Endothelial cell of hepatic sinusoid (primary cell): ENCODE measurements around the gene ETFA.

Experiments
- in situ Hi-C: cut with HindIII; loops from 2 replicates; pipeline ENCODE4 v1.10.0; 2017; ENCODE audit warnings: low sequenced_read_pairs

The ETFA gene

GRCh38 chr15:76340803-76341365, 29.6 kb upstream of the ETFA start:
- in situ Hi-C loops: no loop called here

- in situ Hi-C loops: no loop called here
These were observed 29.0 kb upstream of the ETFA start for GRCh38 chr15:76340198-76340802.

- in situ Hi-C loops: loop anchor here (5.0 kb wide), 1 partner anchor 87 kb away; no protein-coding TSS in a partner anchor
These were observed 28.3 kb upstream of the ETFA start for GRCh38 chr15:76339305-76340197.

DNA sequence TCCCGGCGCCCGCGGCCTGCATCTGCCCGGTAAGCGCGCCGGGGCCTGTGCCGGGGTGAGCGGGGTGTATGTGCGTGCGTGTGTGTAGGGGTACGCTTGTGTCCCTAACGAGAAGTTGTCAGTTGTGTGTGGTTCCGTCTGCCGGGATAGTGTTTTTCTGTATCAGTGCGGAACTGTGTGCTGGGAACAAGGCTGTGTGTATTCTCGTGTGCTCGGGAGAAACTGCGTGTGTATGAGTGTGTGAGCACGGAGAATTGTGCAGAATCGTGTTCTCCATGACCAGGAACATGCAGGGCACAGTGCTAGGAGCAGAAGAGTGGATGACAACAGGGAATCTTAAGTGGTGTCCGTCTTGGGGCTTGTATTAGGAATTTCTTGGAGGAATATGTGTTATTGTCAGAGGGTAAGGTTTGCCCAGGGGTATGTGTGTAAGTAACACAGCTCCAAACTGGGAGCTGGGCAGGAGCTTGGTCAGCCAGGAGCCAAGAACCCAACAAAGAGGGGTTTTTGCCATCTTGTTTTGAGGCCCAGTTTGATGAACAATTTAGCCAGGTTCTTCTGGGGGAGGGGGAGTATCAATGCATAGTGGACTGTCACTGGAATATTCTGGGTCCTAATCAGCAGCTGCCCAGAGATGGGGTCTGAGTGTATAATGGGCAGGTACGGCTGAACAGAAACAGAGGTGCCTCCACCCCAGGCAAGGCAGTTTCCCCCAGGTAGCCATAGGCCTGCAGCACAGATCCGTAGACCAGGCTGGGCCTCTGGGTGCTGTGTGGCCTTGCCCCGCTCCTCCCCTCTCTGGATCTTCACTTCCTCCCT, 27.4 kb upstream of the ETFA start:
- in situ Hi-C loops: loop anchor here (5.0 kb wide), 1 partner anchor 86 kb away; no protein-coding TSS in a partner anchor

- in situ Hi-C loops: loop anchor here (5.0 kb wide), 1 partner anchor 86 kb away; no protein-coding TSS in a partner anchor
These were observed 26.6 kb upstream of the ETFA start for GRCh38 chr15:76337696-76338485.

DNA sequence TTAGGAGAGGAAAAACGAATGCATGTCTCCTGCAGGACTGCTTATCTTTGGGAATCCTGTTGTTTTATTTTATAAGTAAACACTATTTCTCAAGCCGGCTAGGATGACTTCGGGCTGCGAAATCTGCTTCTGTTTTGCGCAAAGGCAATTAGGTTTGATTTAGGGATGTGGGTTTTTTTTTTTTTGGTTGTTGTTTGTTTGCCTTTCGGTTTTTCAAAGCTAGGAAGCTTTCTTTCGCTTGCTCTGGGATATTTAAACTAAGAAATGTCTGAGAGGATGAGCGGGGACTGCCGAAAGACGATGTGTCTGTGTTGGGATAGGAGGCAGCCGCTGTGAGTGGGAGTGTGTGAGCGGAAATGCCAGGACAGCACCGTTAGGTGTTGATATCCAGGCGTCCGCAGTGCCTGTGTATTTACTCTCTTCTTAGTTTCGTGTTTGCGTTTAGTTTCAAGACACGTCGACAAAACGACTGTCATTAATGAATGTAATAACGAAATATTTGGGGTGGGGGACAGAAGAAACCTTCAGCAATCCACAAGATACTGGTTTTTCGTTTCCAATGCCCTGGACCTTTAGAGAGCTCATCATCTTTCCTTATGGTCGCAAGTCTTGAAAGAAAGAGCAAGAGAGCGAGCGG, 25.9 kb upstream of the ETFA start:
- in situ Hi-C loops: loop anchor here (5.0 kb wide), 1 partner anchor 85 kb away; no protein-coding TSS in a partner anchor

- in situ Hi-C loops: loop anchor here (5.0 kb wide), 1 partner anchor 84 kb away; no protein-coding TSS in a partner anchor
These were observed 25.2 kb upstream of the ETFA start, which contains the start of gene ISL2 for GRCh38 chr15:76336254-76337058. TSS of gene ISL2 (plus strand) at chr15:76336773. CDS start at chr15:76336884, 111 bp downstream.

DNA sequence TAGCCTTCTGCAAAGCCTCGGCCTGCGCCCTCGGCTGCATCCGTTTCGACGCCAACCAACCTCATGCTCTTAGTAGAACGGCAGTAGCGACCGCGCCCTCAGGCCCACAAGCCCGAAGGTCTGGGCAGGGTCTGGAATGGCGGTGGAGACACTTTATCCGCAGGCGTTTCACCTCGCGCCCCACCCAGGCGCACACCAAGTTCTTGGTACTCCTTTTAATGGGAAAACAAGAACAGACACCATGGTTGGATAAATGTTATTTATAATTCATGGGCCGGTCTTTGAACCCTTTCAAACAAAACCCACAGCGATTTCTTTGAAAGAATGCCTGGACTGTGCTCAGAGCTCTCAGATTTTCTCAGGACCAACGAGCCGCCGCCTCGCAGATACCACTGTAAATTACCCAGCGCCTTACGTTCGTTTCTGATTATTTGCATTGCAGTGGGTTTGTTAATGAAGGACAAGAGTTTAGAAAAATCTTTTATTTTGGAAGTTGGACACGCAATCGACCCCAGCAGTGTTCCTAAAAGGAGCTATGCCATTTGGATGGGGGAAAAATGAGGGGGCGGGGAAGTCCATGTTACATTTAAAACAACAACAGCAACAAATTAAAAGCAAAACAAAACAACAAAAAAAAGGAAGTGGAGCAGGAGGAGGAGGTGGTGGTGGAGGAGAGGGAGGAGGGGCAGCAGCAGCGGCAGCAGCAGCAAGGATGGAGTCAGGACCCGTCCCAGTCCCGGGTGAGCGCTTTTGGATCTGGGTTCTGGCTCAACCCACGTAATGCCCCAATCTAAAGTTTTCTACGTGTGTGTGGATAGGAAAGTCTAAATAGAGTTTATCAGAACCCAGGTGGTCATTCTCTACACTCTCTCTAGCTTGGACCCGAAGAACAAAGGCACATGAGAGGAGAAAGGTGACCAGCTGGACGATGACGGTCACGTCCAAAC, 24.3 kb upstream of the ETFA start:
- in situ Hi-C loops: loop anchor here (5.0 kb wide), 1 partner anchor 83 kb away; no protein-coding TSS in a partner anchor

- in situ Hi-C loops: loop anchor here (5.0 kb wide), 1 partner anchor 82 kb away; no protein-coding TSS in a partner anchor
These were observed 23.4 kb upstream of the ETFA start for GRCh38 chr15:76334438-76335306.

- in situ Hi-C loops: no loop called here
These were observed 22.6 kb upstream of the ETFA start for GRCh38 chr15:76333720-76334437.

DNA sequence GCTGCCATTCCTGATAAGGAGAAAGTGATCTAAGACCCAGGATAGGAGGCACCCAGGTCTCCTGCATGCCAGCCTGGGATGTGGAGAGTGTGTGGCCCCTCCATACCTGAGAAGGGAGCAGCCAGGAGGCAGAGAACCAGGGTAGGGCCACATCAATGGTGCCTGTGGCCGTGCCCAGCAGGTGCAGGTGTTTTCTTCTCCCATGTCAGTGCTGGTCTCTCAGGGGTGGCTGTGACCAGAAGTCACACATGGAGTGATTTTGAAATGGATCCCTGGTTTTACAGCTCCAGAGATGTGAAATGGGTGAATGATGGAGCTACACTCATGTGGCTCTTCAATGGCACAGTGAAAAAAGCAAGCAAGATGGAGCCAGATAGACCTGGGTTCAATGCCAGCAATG, 22.0 kb upstream of the ETFA start:
- in situ Hi-C loops: no loop called here

GRCh38 chr15:76332796-76333195, 21.5 kb upstream of the ETFA start:
- in situ Hi-C loops: no loop called here

DNA sequence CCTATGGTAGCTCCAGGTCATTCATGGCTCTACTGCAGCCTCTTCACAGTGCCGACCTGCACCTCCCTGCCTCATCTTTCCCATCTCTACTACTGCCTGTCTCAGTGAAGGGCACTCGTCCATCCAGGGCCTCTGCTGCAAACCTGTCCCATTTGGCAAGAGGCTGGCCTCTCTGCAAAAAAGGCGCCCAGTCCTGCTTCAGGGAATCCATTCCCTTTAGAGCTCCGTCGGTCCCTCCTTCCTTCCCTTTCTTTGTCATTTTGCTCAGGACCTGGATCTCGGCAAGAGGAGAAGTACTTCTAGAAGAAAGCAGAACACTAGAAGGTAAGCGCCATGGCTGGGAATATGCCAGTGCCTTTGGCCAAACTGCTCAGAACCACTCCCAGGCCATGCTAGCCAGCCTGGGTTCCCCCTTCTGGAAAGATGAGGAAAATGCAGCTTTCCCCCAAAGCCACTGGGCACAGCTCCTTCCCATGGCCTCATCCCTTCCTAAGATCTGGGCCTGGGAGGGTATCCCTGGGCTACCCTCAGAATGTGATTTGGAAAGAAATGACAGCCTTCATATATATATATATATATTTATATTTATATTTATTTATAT, 18.9 kb upstream of the ETFA start:
- in situ Hi-C loops: no loop called here

GRCh38 chr15:76328958-76329357, 17.7 kb upstream of the ETFA start:
- in situ Hi-C loops: loop anchor here (5.0 kb wide), 1 partner anchor 42 kb away; no protein-coding TSS in a partner anchor

GRCh38 chr15:76328106-76328696, 16.9 kb upstream of the ETFA start:
- in situ Hi-C loops: loop anchor here (5.0 kb wide), 1 partner anchor 41 kb away; no protein-coding TSS in a partner anchor
